ENCODE measurements around the gene SOS1.

GRCh38 chr2:39099870-39100728 is 20.8 kb downstream of the SOS1 start:
- TF ChIP-seq, protein P1, sequence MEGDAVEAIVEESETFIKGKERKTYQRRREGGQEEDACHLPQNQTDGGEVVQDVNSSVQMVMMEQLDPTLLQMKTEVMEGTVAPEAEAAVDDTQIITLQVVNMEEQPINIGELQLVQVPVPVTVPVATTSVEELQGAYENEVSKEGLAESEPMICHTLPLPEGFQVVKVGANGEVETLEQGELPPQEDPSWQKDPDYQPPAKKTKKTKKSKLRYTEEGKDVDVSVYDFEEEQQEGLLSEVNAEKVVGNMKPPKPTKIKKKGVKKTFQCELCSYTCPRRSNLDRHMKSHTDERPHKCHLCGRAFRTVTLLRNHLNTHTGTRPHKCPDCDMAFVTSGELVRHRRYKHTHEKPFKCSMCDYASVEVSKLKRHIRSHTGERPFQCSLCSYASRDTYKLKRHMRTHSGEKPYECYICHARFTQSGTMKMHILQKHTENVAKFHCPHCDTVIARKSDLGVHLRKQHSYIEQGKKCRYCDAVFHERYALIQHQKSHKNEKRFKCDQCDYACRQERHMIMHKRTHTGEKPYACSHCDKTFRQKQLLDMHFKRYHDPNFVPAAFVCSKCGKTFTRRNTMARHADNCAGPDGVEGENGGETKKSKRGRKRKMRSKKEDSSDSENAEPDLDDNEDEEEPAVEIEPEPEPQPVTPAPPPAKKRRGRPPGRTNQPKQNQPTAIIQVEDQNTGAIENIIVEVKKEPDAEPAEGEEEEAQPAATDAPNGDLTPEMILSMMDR (IDR thresholded peaks at IDR 0.05; ENCODE audit: low read length): no peak
- TF ChIP-seq EZH2phosphoT487 (IDR thresholded peaks at IDR 0.05; ENCODE audit: low read length) (no peak), EZH2 (optimal IDR thresholded peaks at IDR 0.05; ENCODE audit: low read depth, low read length) (no peak)

Measured in MM.1S (cell line).